Mammary epithelial cell (primary cell): ENCODE measurements around the gene CCDC177.

Experiments used
- CTCF ChIP-seq, 2 donors: IDR thresholded peaks in 1 of 2; conservative IDR thresholded peaks in 1 of 2; 2 replicates each; pipeline ENCODE4 v1.5.1; 2011 to 2012; ENCODE audit warnings: inconsistent platforms in 2 of 2, low read length in 2 of 2, mild to moderate bottlenecking in 2 of 2, control low read depth in 1 of 2, low read depth in 1 of 2; ENCODE audit not compliant: insufficient read depth in 1 of 2; ENCODE audit errors: extremely low read depth in 1 of 2
- EZH2 ChIP-seq: IDR thresholded peaks from 2 replicates; pipeline ENCODE4 v1.6.1; 2012; ENCODE audit warnings: low read length, inconsistent platforms, borderline replicate concordance

DNA sequence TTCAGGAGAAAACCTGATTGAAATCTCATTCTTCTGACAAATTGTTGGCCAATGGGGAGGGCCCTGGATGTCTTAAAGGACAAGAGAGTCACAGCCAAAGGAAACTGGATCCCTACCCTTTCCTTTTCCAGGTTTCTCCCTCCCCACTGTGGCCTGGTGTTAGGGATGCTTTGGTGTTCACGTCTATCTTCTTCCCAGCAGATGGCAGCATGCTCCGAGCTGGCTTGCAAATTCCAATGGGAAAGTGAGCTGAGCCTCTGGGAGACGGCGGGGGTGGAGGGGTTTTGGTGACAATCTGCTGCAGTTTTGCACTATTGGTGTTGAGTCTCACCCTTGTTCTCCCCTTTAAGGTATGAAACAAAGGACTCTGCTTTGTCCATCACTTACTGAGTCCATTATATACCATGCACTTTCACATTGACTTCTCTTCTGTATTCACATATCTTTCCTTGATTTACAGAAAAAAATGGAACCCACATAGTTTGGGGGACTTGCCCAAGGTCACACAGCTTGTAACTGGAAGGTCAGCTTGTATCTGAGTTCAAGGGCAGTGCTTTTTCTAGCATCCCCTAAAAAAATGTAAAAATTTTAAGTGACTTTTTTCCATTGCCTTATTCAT, 39.3 kb downstream of the CCDC177 start:
- TF ChIP-seq CTCF (conservative IDR thresholded peaks at IDR 0.05 in 1 of 2, IDR thresholded peaks at IDR 0.05 in 1 of 2; ENCODE audit: extremely low read depth in 1 of 2, insufficient read depth in 1 of 2, low read depth in 1 of 2, low read length in 2 of 2), result peak; percentile 85 to 88
- no peak for TF ChIP-seq EZH2
